PFSK-1 (cell line): ENCODE measurements around the gene FAAH.

Source experiments
- FOXP2 ChIP-seq: optimal IDR thresholded peaks from 2 replicates; pipeline ENCODE3; 2011; ENCODE audit warnings: borderline replicate concordance, control low read depth, inconsistent platforms; ENCODE audit not compliant: insufficient read depth; ENCODE audit errors: extremely low read length, extremely low read depth
- POLR2AphosphoS5 ChIP-seq: IDR thresholded peaks from 2 replicates; pipeline ENCODE4 v1.6.1; 2012; ENCODE audit warnings: low read depth, mild to moderate bottlenecking, control low read depth, low read length, moderate library complexity
- REST ChIP-seq, 2 experiments: IDR thresholded peaks; 2 replicates each; pipeline versions ENCODE4 v1.6.1 to v1.8.0; 2011 to 2012; ENCODE audit warnings: low read depth in 2 of 2, low read length in 2 of 2, control low read depth in 1 of 2, inconsistent platforms in 1 of 2, mild to moderate bottlenecking in 1 of 2, moderate library complexity in 1 of 2; ENCODE audit not compliant: insufficient read depth in 1 of 2
- SIN3A ChIP-seq: IDR thresholded peaks from 2 replicates; pipeline ENCODE4 v1.6.1; 2012; ENCODE audit warnings: mild to moderate bottlenecking, low read length, moderate library complexity, borderline replicate concordance; ENCODE audit not compliant: insufficient read depth
- TAF1 ChIP-seq: IDR thresholded peaks from 2 replicates; pipeline ENCODE4 v1.6.1; 2012; ENCODE audit warnings: low read length, control low read depth, borderline replicate concordance; ENCODE audit not compliant: insufficient read depth

GRCh38 chr1:46372431-46372830, 21.7 kb upstream of the FAAH start:
- no peak for TF ChIP-seq TAF1
- TF ChIP-seq REST (IDR thresholded peaks at IDR 0.05; ENCODE audit: insufficient read depth in 1 of 2, low read depth in 2 of 2, low read length in 2 of 2) = no peak
- TF ChIP-seq SIN3A = no peak
- TF ChIP-seq POLR2AphosphoS5 = no peak
- TF ChIP-seq FOXP2 = no peak
